ENCODE measurements around the gene NIBAN1.
A peak's percentile ranks its signal among the peaks of the same experiment; 100 is the strongest.
"Not testable (repeated sequence)": the region's sequence is repeated elsewhere in the genome, so short reads cannot be mapped to it uniquely, and the experiment has no call there.

NIBAN1 gene

GRCh38 chr1:184974056-184974836 lies at the start of gene NIBAN1:
NIBAN1 (minus strand) TSS chr1:184974508; CDS start chr1:184974356, 152 bp downstream.
- peak; percentile 51 for DNase-seq

DNA sequence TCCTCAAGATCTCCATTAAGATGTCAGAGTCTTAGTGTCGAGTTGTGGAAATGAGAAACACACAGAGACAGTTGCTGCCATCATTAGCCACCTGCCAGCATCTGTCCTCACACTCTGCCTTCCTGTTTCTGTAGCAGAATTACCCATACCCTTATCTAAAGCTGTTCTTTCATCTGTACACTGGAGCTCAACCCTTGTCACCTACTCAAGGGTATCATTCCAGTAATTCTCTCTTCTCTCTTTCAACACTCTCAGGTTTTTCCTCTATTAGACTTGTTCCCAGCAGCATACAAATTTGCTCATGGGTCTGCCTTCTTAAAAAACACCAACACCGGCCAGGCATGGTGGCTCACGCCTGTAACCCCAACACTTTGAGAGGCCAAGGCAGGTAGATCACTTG lies 43.7 kb upstream of the NIBAN1 start:
- no peak for DNase-seq

- no peak for DNase-seq
These were observed 43.0 kb upstream of the NIBAN1 start for GRCh38 chr1:185017338-185017737.

DNA sequence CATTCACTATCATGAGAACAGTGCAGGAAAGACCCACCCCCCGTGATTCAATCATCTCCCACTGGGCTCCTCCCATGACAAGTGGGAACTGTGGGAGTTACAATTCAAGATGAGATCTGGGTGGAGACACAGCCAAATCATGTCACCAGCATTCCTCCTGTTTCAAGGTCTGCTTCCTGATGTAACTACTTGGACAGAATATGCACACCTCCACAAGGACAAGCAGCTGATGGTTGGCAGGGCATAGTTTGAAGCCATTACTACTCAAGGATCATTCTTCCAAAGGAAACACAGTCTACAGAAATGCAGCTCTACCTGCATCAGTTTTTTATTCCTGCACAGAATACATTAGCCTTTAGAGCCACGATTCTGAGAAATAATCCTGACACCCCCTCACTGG lies 42.6 kb upstream of the NIBAN1 start:
- DNase-seq: no peak

DNA sequence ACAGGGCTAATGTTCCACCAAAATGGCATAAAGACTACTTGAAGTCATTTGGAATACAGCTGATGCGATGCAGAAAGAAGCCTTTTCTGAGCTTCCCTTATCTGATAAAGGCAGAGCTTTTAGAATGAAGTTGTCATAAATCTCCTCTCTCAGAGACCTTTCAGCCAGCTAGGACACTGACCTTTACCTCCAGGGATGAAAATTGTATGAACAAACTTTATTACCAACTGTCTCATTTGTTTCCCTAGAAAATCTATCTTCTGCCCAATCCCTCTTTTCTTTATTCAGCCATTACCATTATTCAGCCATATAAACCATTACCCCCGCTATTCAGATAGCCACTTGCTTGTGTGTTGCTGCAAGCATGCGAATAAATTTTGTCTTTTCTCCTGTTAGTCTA lies 41.3 kb upstream of the NIBAN1 start:
- DNase-seq: no peak

- no peak for DNase-seq
These were observed 40.6 kb upstream of the NIBAN1 start for GRCh38 chr1:185014941-185015340.

DNA sequence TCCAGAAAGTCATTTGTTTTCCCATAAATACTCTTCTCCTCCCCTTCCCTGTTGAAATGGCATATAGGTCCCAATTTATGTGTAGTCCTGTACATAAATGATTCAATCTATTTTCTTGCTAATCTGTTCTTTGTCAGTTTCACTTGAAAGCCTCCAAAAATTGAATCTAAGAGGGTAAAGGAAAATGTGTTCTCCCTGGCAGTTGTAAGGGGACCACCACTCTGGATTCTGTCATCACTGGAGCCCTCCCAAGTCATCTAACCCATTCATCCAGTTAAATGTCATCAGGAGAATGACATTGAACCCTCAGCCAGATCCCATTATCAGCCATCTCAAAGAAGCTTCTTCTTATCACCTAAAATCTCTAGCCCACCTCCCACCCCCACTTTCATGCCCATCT lies 36.1 kb upstream of the NIBAN1 start:
- no peak for DNase-seq

GRCh38 chr1:185008838-185009237 lies 34.5 kb upstream of the NIBAN1 start:
- peak; percentile 81 for DNase-seq

- peak; percentile 34 for DNase-seq
These were observed 27.1 kb upstream of the NIBAN1 start for GRCh38 chr1:185001312-185001880.

GRCh38 chr1:184999974-185000373 lies 25.7 kb upstream of the NIBAN1 start:
- DNase-seq: not testable (repeated sequence)

- no peak for DNase-seq
These were observed 20.0 kb upstream of the NIBAN1 start for GRCh38 chr1:184994301-184994700.

DNA sequence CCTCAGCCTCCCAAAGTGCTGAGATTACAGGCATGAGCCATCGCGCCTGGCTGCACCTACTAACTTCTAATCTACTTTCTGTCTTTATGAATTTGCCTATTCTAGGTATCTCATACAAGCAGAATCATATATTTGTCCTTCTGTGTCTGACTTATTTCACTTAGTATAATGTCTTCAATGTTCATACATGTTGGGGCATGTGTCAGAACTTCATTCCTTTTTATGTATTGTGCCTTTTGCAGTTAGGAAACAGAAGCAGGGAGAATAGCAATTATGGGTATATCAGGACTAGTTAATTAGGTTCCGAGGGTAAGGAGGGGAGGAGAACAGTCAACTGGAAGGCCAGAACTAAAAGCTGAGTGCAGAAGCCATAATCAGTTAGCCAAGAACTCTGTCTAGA lies 18.0 kb upstream of the NIBAN1 start:
- DNase-seq: no peak

GRCh38 chr1:184990204-184990603 lies 15.9 kb upstream of the NIBAN1 start:
- no peak for DNase-seq

GRCh38 chr1:184988506-184988905 lies 14.2 kb upstream of the NIBAN1 start:
- no peak for DNase-seq

DNA sequence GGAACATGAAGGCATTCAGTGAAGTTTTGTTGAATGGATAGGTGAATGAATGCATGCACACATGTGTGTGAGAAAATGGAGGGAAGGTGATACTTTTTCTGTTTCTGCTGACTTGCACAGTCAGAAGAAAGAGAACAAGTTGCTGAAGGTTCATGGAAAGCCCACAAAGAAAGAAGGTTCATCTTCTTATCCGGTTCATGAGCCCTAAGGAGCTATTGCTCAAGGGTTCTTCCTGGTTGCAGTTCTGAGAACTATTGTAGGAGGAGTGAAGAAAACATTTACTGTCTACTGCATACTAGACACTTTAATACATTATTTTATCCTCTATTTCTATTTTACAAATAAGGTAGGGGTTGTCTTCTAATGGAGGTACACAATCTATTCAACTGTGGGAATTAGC lies 13.4 kb upstream of the NIBAN1 start:
- DNase-seq: no peak

DNA sequence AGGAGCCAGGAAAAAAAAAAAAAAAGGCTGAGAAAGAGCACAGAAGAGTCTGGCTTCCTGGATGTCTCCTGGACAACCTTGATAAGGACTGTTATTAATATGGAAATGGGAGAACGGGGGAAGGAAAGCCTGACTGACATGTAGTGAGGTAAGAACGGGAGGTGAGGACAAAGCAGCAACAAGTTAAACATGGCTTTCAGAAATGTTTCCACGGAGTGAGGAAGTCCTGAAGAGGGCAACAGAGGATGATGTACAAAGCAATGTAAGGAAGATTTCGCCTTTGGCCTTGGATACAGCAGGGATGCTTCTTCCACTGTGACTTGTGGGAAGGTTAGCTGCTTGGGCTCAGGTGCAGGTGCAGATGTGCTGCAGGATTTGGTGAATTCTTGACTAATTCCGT lies 11.9 kb upstream of the NIBAN1 start:
- peak; percentile 63 for DNase-seq

DNA sequence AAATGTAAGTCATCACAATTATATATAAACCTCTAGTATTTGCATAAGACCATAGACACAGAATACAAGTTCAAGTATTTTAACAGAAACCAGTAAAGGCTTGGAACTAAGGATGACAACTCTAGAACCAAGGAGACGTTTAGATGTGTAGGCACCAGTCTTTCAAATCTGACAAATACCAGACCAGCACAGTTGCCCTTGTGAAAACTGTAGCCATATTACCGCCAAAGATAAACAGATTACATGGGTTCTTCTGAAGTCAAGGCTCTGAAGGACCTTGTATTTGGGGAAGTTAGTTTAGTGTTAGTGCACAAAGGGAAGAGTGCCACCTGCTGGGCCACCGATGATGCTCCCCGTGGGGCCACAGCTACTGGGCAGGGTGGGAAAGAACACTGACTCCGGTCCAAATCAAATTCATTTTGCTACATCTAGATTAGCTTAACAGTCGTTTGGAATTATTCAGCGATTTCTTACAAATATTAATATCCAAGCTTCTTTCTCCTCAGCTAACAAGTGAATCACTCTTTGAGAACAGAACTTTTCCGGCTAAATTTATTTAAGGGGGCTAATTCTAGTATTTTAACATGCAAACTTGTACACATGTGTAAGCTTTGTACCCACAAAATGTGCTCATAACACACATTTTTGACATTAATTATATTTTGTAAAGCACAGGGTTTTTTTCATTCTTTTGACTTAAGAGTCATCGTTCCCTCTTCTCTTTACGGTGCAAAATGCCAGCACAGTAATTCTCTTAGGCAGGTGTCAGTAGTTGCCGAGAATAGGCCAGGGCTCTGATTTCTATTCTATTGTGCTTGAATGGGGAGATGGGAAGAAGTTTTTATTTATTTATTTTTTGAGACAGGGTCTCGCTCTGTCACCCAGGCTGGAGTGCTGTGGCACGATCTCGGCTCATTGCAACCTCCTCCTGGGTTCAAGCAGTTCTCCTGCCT lies 8.0 kb upstream of the NIBAN1 start:
- DNase-seq: peak; percentile 68

- DNase-seq: no peak
These were observed 6.4 kb upstream of the NIBAN1 start for GRCh38 chr1:184980726-184981125.

- DNase-seq: no peak
These were observed 1.0 kb upstream of the NIBAN1 start for GRCh38 chr1:184975208-184975870.

DNA sequence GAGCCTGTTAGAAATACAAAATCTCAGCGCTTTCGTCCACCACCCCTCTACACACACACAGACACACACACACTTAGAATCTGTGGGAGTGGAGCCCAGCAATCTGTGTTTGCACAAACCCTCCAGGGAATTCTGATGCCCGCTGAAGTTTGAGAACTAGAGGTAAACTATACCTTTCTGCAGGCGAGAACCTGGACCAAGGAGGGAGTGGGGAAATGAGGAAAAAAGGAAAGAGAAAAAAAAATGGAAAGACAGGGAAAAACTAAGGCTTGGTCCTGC lies 468 bp upstream of the NIBAN1 start:
- no peak for DNase-seq

DNA sequence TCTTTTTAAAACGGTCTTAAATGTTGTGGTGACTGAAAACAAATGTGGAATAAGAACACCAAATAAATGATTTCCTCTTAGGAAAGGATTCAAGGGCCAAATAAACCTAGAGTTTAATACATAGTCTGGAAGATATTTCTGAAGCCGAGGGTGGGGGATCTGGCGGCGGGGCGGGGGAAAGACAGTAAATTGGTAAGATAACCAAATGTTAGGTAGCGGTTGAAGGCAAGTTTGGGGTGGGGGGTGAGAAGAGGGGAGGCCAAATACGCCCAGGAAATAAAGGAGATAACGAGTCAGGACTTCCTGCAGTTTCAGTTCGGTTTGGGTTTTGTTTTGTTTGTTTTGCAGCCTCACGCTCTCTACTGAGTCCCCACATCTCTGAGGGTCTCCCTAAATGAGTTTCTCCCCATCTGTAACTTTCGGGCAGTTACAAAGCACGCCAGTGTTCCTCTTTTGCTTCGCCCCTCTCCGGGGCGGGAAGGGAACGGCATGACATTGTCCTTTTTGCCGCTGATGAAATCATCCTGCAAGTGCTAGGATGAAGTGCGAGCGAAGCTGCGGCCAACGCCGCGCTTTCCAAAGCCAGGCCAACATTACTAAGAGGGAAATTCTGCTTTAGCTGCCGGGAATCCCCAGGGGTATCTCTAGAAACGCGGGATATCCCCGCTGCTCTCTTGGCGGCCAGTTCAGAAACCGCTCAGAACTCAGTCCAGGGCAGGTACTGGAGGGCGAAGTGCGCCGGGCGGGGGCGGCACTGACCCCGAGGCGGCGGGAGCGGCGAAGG lies 844 bp downstream of the NIBAN1 start:
- DNase-seq: no peak

GRCh38 chr1:184972315-184973055 lies 1.8 kb downstream of the NIBAN1 start:
- DNase-seq: no peak
